UCSD-AML1 (cell line): Measurements from ENCODE around the gene COL4A1.

ENCODE experiments used
- DNase-seq: peaks from one replicate; lab custom pipeline; 2025; ENCODE audit not compliant: unreplicated experiment; lab: John Stamatoyannopoulos, UW

COL4A1 gene

DNA sequence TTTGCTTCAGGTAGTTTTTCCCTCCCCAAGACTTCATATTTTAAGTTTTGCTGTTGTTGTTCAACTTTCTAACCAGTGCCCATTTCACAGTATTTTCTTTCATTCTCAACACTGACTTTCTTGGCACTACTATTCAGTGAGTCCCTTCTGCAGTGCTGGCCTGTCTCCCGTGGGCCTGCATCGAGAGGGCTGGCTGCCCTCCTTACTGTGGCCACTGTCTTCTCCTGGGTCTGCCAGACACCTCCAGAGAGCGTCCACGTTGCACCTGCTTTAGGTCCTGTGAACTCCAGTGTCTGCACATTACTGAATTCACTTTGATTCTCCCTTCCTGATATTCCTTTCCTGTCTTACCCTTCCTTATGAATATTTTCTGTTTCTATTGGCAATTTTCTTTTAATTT, 27.3 kb downstream of the COL4A1 start:
- no peak for DNase-seq

GRCh38 chr13:110278859-110279258, 28.1 kb downstream of the COL4A1 start:
- DNase-seq = no peak

GRCh38 chr13:110277357-110277975, 29.5 kb downstream of the COL4A1 start:
- DNase-seq = no peak

DNA sequence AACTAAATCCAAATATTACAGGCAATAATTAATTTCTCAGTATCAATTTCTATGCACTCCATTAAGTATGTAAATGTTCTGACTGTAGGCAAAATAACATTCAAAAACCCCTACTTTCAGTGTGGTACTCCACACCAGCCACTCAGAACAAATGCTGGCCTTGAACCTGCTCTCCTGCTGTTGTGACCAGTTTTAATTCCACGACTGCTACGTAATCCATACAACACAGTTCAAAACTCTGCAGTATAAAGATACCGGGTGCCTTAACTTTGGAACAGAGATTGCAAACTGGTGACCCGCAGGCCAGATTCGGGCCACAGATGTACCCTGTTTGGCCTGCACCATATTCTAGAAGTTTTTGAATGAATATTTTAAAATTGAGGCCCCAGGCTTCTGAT, 30.4 kb downstream of the COL4A1 start:
- DNase-seq = no peak

DNA sequence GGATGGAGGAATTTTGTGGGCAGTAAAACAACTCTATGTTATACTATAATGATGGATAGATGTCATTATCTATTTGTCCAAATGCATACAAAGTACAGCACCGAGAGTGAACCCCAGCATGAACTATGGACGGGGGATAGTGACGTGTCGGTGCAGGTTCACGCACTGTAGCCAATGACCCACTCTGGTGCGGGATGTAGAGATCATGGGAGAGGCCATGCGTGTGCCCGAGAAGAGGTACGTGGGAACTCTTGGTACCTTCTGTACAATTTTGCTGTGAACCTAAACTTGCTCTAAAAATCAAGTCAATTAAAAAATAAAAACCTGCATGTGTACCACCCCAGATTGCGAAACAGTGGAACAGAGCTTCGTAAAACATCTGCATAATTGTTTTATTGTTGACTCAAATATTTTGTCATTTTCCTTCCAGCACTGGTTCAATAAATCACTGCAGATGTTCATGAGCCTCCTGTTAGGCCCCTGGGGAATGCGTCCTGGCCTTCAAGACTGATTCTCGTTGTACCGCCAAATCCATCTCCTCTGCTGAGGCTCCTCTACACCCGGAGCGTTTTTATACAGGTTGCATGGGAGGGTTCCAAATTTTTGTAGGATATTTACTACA, 30.9 kb downstream of the COL4A1 start:
- DNase-seq = no peak

- no peak for DNase-seq
Observed at GRCh38 chr13:110274687-110275086, 32.3 kb downstream of the COL4A1 start.

GRCh38 chr13:110273254-110273653, 33.7 kb downstream of the COL4A1 start:
- no peak for DNase-seq

- DNase-seq = no peak
Observed at GRCh38 chr13:110272651-110273050, 34.3 kb downstream of the COL4A1 start.

DNA sequence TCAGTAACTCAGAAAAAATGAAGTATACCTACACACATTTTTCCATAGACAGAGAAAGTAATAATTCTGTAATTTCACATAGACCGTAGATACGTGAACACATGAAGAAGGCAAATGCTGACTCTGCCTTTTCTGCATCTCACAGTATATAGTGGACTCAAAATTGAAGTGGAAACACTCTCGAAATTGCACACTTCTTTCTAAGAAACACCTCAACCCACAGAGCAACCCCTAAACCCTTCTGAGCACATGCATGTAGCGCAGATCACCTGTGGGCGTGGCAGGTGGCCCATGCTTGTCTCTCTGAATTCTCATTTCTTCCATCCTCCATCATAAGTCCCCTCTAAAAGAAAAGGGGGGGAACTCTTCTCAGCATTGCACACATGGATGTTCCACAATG, 34.7 kb downstream of the COL4A1 start:
- DNase-seq = no peak

DNA sequence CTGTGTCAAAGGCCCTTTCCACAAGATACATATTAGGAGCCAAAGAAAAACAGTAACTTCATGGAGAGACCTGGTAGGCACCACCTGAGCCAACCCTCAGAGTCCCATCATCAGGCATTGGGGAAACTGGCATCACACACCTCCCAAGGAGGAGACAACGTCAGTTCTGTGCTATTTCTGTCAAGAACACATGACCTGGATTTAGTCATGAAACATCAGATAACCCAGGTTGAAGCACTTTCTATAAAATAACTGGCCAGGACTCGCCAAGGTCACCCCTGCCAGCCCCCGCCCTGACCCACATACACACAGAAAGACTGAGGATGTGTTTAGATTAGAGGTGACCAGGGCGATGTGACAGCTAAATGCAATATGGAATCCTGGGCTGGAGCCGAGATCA, 35.6 kb downstream of the COL4A1 start:
- DNase-seq = no peak

DNA sequence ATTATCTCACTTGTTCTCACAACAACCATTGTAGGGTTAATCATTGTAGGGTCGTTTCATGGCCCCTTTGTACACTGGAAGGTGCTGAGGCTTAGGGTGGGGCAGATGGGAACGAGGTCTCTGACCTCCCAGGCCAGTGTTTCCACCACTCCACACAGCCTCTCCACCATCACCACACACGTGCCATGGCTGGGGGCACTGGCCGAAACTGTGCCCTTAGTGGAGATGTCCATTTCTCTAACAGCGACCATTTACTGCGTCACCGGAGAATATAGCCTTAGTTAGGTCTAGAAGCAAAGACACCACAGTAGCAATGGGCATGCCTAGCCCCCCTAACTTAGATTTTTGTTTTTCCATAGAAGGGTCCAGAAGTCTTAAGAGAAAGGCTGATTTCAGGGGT, 36.5 kb downstream of the COL4A1 start:
- DNase-seq = no peak

DNA sequence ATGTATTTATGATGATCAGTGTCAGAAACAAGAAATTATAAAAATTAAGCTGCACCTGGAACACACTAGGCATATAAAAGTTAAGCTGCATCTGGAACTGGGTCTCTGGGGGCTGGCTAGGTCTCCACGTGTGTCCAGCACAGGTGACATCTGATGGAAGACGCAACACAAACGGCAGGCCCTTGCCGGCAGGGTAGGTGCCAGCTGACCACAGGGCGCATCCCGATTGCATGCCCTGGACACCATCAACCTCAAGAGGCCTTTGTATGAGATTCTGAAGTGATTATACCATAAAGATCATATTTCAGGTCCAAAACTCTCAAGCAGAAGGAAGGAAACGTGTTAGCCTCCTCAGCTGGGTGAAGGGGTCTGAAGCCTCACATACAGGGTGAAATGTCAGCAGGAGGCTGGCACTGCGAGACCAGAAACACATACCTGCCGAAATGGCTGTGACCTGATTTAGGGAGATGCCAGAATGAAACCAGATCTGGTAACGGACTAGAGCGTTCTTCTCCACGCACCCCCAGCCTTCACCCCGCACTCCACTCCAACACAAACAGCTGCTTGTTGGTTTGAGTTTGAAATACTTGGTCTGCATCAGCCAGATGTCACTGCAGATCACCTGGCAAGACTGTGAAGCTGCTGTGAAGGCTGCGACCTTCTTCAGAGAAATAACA, 37.3 kb downstream of the COL4A1 start:
- DNase-seq = no peak

- no peak for DNase-seq
Observed at GRCh38 chr13:110268576-110269185, 38.3 kb downstream of the COL4A1 start.

GRCh38 chr13:110268061-110268460, 38.9 kb downstream of the COL4A1 start:
- DNase-seq = no peak

DNA sequence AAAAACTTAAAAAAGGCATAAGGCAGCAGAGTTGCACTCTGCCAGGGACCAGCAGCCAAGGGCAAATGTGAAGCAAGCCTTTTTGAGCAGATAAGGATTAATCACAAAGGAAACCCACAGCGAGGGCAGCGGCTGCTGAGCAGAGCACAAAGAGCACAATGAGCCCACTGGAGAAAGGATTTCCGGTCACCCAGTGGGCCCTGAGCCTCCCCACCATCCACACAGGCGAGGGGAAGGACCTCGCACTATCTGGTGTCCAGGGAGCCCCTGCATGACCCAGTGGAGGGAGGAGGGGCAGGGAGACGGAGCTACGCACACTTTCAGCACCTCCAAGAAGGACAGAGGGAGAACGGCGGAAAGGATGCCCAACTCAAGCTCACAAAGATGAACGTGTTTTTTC, 40.0 kb downstream of the COL4A1 start:
- DNase-seq = no peak

GRCh38 chr13:110266431-110266809, 40.5 kb downstream of the COL4A1 start:
- DNase-seq = no peak

- no peak for DNase-seq
Observed at GRCh38 chr13:110265682-110266430, 41.1 kb downstream of the COL4A1 start.

GRCh38 chr13:110265341-110265681, 41.6 kb downstream of the COL4A1 start:
- DNase-seq = no peak

DNA sequence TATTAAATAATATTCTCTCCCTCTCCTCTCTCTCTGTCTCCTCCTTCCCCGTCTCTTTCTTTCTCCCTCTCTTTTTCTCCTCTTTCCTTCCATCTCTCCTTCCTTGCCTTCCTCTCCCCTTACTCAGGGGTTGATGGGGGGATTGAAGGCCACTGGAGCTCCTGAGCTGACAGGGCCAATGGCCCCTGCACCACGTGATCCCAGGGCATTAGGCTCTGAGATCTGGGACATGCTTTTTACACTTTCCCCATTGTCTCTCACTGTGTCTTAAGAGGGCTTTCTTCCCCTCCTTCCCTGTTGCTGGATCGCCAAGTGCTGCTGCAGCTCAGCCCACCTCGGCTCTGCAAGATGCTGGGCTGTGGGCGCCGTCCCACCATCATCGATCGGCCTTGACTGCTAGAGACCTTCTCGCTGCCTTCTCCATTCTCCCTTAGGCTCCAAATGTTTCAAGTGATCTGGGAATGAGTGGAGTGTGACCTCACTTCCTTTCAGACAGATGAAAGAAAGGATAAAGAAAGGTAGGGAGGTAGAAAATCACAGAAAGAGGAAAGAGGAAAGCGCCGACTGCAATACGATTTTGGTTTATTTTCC, 42.2 kb downstream of the COL4A1 start:
- no peak for DNase-seq

- no peak for DNase-seq
Observed at GRCh38 chr13:110263888-110264287, 43.1 kb downstream of the COL4A1 start.

GRCh38 chr13:110263404-110263803, 43.6 kb downstream of the COL4A1 start:
- no peak for DNase-seq
